NB4 (cell line): ENCODE results near the gene MTR.

Source experiments
- CTCF ChIP-seq: IDR thresholded peaks from one replicate; pipeline ENCODE4 v1.5.1; 2012; ENCODE audit warnings: low read depth, low read length
- MAX ChIP-seq: IDR thresholded peaks from 2 replicates; pipeline ENCODE4 v1.6.1; 2011; ENCODE audit warnings: low read depth, low read length
- POLR2A ChIP-seq: IDR thresholded peaks from 2 replicates; pipeline ENCODE4 v1.6.1; 2011; ENCODE audit warnings: mild to moderate bottlenecking; ENCODE audit not compliant: insufficient read length; ENCODE audit errors: extremely low read depth

GRCh38 chr1:236913371-236914037 lies 118.4 kb downstream of the MTR start:
- no peak for TF ChIP-seq CTCF
- no peak for TF ChIP-seq MAX
- TF ChIP-seq POLR2A, result no peak
